Sigmoid colon (tissue), 3 donors: ENCODE measurements around the gene ZFAND3.

Experiments used
- POLR2A ChIP-seq, 2 donors: fragments of 450-650 bp; IDR thresholded peaks; one replicate each; pipeline ENCODE4 v1.6.1; 2016; ENCODE audit warnings: antibody characterized with exemption in 2 of 2, mild to moderate bottlenecking in 2 of 2, moderate library complexity in 2 of 2
- TF ChIP-seq, protein P1 (sequence below), 4 experiments: fragments of 450-650 bp in 3 of 4; fragments of 200-600 bp in 1 of 4; IDR thresholded peaks; one replicate each; pipeline ENCODE4 v1.5.1; 2016 to 2019; ENCODE audit warnings: antibody characterized with exemption in 4 of 4, mild to moderate bottlenecking in 3 of 4, moderate library complexity in 2 of 4

DNA sequence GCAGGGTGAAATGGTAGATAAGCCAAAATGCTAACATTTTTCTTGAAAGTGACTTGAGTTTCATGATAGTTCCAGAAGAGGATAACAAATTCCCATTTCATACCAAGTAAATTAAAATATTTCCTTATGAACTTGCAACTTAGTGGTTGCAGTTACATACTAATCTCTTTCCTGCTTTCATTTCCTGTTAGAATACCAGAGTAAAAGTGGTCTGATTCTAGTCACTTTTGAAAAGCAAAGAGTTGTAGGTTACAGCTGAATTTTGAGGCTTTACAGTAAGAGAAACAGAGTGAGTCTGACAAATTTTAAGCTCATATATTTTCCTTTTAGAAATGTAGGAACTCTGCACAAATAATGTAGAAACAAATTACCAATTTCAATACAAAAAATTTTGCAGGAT, 117.4 kb downstream of the ZFAND3 start:
- TF ChIP-seq, protein P1, sequence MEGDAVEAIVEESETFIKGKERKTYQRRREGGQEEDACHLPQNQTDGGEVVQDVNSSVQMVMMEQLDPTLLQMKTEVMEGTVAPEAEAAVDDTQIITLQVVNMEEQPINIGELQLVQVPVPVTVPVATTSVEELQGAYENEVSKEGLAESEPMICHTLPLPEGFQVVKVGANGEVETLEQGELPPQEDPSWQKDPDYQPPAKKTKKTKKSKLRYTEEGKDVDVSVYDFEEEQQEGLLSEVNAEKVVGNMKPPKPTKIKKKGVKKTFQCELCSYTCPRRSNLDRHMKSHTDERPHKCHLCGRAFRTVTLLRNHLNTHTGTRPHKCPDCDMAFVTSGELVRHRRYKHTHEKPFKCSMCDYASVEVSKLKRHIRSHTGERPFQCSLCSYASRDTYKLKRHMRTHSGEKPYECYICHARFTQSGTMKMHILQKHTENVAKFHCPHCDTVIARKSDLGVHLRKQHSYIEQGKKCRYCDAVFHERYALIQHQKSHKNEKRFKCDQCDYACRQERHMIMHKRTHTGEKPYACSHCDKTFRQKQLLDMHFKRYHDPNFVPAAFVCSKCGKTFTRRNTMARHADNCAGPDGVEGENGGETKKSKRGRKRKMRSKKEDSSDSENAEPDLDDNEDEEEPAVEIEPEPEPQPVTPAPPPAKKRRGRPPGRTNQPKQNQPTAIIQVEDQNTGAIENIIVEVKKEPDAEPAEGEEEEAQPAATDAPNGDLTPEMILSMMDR (IDR thresholded peaks at IDR 0.05), result no peak
- TF ChIP-seq POLR2A (IDR thresholded peaks at IDR 0.05), result no peak
